Renal cortex interstitium (tissue), 11 donors: ENCODE data around the gene CHMP1A. TPM values are rescaled to one million over a fixed set of nuclear protein-coding genes. Genes with fewer than 3 reads are reported as not detected.
"Not testable (repeated sequence)": the region's sequence is repeated elsewhere in the genome, so short reads cannot be mapped to it uniquely, and the experiment has no call there.

Source experiments
- DNase-seq, 11 donors: peaks; one replicate each; pipeline ENCODE4 v3.0.0-alpha.2; 2013; ENCODE audit warnings: low read depth in 9 of 11, low spot score in 4 of 11; ENCODE audit errors: extremely low read depth in 1 of 11
- polyA plus RNA-seq, 3 donors: library from polyadenylated mRNA; unstranded; fragments of 120-200 nt; gene quantifications; one replicate each; pipeline ENCODE4 v1.2.1, GENCODE V29; 2013; ENCODE audit not compliant: insufficient read length in 3 of 3

Gene CHMP1A
- polyA plus RNA-seq, 3 donors: 60.4 to 83.1 (median 79.7) TPM

- no peak for DNase-seq
These were observed 37.8 kb upstream of the CHMP1A start for GRCh38 chr16:89695086-89695874.

GRCh38 chr16:89694784-89695085, 37.2 kb upstream of the CHMP1A start:
- DNase-seq: not testable (repeated sequence)

GRCh38 chr16:89693931-89694783, 36.6 kb upstream of the CHMP1A start:
- DNase-seq: no peak

GRCh38 chr16:89693289-89693731, 35.8 kb upstream of the CHMP1A start:
- no peak for DNase-seq

- no peak for DNase-seq
These were observed 34.6 kb upstream of the CHMP1A start for GRCh38 chr16:89691986-89692569.

- DNase-seq: no peak
These were observed 33.9 kb upstream of the CHMP1A start for GRCh38 chr16:89691231-89691985.

- no peak for DNase-seq
These were observed 32.9 kb upstream of the CHMP1A start for GRCh38 chr16:89690392-89690901.

- DNase-seq: not testable (repeated sequence)
These were observed 32.1 kb upstream of the CHMP1A start for GRCh38 chr16:89689621-89690020.

- no peak for DNase-seq
These were observed 31.6 kb upstream of the CHMP1A start for GRCh38 chr16:89689142-89689541.

GRCh38 chr16:89688395-89688794, 30.9 kb upstream of the CHMP1A start:
- no peak for DNase-seq

- peak in 5 of 11 donors; percentile 33 to 80 (median 52) for DNase-seq
These were observed 29.8 kb upstream of the CHMP1A start for GRCh38 chr16:89687092-89687940.

GRCh38 chr16:89686520-89687091, 29.1 kb upstream of the CHMP1A start, which contains the start of gene CDK10:
CDK10 (plus strand) TSS chr16:89686689; CDS start chr16:89686711, 22 bp downstream.
- peak; percentile 64 to 94 (median 86) for DNase-seq

- no peak for DNase-seq
These were observed 28.4 kb upstream of the CHMP1A start for GRCh38 chr16:89685916-89686315.

- no peak for DNase-seq
These were observed 20.8 kb upstream of the CHMP1A start for GRCh38 chr16:89678258-89678657.

- DNase-seq: no peak
These were observed 14.9 kb upstream of the CHMP1A start for GRCh38 chr16:89672177-89672941.

GRCh38 chr16:89671565-89671964, 14.1 kb upstream of the CHMP1A start:
- not testable (repeated sequence) for DNase-seq
